IPS-18a (cell line): Measurements from ENCODE around the gene RAB18.
A peak's percentile ranks its signal among the peaks of the same experiment; 100 is the strongest.
"Not testable (repeated sequence)": the region's sequence is repeated elsewhere in the genome, so short reads cannot be mapped to it uniquely, and the experiment has no call there.

Experiments used
- H3K27ac ChIP-seq: one replicate; pipeline ENCODE4 v1.5.1; 2013; ENCODE audit warnings: low read length
- H3K27me3 ChIP-seq: one replicate; pipeline ENCODE4 v1.6.1; 2013; ENCODE audit warnings: mild to moderate bottlenecking, low read length; ENCODE audit not compliant: control insufficient read depth, insufficient read depth
- H3K36me3 ChIP-seq: one replicate; pipeline ENCODE4 v1.6.1; 2013; ENCODE audit warnings: low read depth, low read length; ENCODE audit not compliant: control insufficient read depth
- H3K4me1 ChIP-seq: one replicate; pipeline ENCODE4 v1.6.1; 2013; ENCODE audit warnings: low read depth, low read length; ENCODE audit not compliant: control insufficient read depth
- H3K4me3 ChIP-seq: one replicate; pipeline ENCODE4 v1.5.1; 2013; ENCODE audit warnings: low read length
- H3K9ac ChIP-seq: one replicate; pipeline ENCODE4 v1.6.1; 2013; ENCODE audit warnings: mild to moderate bottlenecking, low read length, moderate library complexity
- H3K9me3 ChIP-seq: one replicate; pipeline ENCODE4 v1.6.1; 2013; ENCODE audit warnings: low read depth, low read length; ENCODE audit not compliant: control insufficient read depth

RAB18 gene

DNA sequence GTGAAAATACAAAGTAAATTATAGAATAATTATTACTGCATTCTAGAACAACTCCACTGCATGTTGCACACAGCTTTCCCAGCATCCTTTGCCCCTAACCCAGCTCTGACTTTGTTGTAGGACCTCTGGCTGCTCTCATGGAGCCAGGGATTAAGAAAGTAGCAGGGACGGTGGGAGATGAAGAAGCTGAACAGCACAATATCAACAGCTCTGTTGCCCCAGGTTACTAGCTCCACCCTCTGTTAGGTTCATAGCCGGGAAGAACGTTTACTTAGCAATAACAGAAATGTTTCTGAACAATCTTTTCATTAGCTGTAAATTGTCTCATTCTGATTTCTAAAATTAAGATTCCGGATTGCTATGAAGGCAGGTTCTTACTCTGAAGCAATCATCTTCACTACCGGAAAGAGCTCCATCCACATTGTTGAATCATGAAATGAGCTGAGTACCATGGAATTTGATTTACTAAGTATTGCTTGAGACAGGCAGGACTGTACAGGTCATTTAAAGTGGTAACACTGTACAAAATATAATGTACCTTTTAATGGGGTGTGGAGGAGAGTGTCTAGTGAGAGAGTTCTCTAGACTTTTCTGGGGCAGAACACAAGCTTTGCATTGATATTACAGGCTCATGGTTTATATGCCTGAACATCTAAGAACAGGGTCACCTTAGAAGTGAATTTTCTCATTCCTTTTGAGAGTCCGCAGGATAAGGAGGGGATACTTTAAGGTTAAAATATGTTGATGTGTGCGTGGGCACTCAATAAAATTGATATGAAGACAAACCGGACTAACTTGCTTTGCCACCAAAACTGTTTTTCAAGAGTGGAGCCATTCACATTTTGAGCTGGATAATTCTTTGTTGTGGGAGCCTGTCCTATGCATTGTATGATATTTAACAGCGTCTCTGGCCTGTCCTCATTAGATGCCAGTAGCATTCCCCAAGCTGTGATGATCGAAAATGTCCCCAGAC, 20.8 kb upstream of the RAB18 start:
- Histone ChIP-seq H3K4me3 (no peak overlapping the region), H3K9me3 (no peaks in the 10 kb centered on the region), H3K27ac (no peak overlapping the region)

DNA sequence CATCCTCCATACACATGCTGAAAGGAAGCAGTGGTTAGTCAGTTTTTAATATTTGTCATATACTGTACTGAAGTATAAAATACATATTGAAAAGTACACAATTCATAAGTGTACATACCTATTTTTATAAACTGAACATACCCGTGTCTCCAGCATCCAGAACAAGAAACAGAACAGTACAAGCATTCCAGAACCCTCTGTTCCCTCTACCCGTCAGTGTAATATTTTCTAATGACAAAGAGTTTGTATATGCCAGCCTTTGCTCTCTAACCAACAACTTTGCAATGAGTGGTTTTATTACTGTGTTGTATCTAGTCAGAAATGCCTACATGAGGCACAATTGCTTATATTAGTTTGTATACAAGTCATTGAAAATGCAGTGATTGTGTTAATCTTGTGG, 18.7 kb upstream of the RAB18 start:
- no peaks in the 10 kb centered on the region for H3K27me3 ChIP-seq
- H3K9me3 ChIP-seq = no peaks in the 10 kb centered on the region
- H3K4me1 ChIP-seq = no peaks in the 10 kb centered on the region
- H3K4me3 ChIP-seq = no peak overlapping the region
- H3K36me3 ChIP-seq = no peaks in the 10 kb centered on the region
- H3K27ac ChIP-seq = no peak overlapping the region
- H3K9ac ChIP-seq = no peak overlapping the region

More for the DNA sequence above, 20.8 kb upstream of the RAB18 start:
- Histone ChIP-seq H3K4me1 (no peaks in the 10 kb centered on the region), H3K27me3 (no peaks in the 10 kb centered on the region), H3K36me3 (no peaks in the 10 kb centered on the region), H3K9ac (no peak overlapping the region)

DNA sequence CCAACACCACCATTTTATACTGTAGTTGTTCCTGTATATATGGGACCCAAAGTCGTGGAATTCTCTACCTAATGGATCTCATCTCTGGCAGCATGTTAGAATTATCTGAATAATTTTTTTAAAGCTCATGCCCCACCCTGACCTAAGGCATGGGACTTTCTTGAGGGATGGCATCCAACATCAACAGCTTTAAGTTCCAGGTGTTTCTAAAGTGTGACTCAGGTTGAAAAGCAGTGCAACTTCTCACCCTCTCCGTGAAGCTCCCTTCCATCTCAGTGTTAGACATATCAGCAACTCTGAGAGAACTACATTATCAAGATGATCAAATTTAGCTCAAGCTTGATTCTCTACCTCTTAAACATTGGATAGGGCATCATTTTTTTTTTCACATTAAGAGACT, 18.1 kb upstream of the RAB18 start:
- no peak overlapping the region for H3K9ac ChIP-seq
- H3K4me1 ChIP-seq = no peaks in the 10 kb centered on the region
- H3K27me3 ChIP-seq = no peaks in the 10 kb centered on the region
- no peak overlapping the region for H3K27ac ChIP-seq
- H3K4me3 ChIP-seq = no peak overlapping the region
- H3K9me3 ChIP-seq = peaks cover 4% of the 10 kb centered on the region
- H3K36me3 ChIP-seq = no peaks in the 10 kb centered on the region

DNA sequence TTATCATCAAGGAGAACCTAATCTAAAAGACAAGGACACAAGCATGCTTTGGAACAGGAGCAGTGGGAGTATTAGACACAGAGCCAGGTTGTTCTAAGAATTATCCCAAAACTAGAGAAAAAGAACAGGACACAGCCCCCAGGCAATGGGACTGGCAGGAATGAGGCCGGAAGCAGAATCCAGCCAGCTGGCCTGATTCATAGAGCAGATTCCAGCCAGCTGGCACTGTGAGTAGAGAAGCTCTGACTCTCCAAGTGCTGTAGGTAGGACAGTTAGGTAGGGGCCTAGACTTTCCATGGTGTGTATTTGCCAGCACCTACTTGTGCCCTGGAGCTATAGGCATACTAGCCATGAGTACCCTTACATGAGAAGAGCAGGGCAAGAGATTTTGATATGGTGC, 13.3 kb upstream of the RAB18 start:
- H3K4me3 ChIP-seq = no peak overlapping the region
- peaks cover 4% of the 10 kb centered on the region for H3K9me3 ChIP-seq
- H3K27me3 ChIP-seq = no peaks in the 10 kb centered on the region
- H3K9ac ChIP-seq = no peak overlapping the region
- H3K4me1 ChIP-seq = no peaks in the 10 kb centered on the region
- H3K36me3 ChIP-seq = no peaks in the 10 kb centered on the region
- no peak overlapping the region for H3K27ac ChIP-seq

DNA sequence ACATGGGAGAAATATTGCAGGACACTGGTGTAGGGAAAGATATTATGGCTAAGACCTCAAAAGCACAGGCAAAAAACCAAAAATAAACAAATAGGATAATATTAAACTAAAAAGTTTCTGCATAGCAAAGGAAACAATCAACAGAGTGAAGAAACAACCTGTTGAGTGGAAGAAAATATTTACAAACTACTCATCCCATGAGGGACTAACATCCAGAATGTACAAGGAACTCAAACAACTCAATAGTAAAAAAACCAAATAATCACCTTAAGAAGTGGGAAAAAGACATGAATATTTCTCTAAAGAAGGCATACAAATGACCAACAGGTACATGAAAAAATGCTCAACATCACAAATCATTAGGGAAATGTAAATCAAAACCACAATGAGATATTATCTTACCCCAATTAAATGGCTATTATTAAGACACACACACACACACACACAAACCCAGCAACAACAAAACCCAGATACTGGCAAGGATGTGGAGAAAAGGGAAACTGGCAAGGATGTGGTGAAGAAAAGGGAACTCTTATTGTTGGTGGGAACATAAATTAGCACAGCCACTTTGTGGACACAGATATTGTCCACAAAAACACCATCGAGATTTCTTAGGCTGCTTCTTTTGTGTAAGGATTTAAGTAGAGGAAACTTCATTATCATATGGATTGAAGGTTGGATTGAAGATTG, 9.8 kb upstream of the RAB18 start:
- no peak overlapping the region for H3K9ac ChIP-seq
- no peak overlapping the region for H3K27ac ChIP-seq
- H3K9me3 ChIP-seq = peaks cover 4% of the 10 kb centered on the region
- no peaks in the 10 kb centered on the region for H3K36me3 ChIP-seq
- no peak overlapping the region for H3K4me3 ChIP-seq
- no peaks in the 10 kb centered on the region for H3K4me1 ChIP-seq
- no peaks in the 10 kb centered on the region for H3K27me3 ChIP-seq

DNA sequence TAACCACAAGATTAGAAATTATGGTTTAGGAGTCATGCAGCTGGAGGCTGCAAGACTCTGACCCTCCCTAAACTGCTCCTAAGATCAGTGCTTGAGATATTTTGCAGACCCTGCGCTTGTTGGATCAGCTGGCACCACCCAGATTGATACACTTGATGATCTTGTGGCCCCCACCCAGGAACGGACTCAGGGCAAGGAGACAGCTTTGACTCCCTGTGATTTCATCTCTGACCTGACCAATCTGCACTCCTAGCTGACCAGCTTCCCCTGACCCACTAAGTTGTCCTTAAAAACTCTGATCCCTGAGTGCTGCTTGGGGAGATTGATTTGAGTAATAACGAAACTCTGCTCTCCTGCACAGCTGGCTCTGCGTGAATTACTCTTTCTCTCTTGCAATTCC, 8.0 kb upstream of the RAB18 start:
- Histone ChIP-seq H3K27me3 (no peaks in the 10 kb centered on the region), H3K4me3 (no peak overlapping the region), H3K27ac (no peak overlapping the region), H3K9me3 (no peaks in the 10 kb centered on the region), H3K36me3 (no peaks in the 10 kb centered on the region), H3K4me1 (no peaks in the 10 kb centered on the region), H3K9ac (no peak overlapping the region)

DNA sequence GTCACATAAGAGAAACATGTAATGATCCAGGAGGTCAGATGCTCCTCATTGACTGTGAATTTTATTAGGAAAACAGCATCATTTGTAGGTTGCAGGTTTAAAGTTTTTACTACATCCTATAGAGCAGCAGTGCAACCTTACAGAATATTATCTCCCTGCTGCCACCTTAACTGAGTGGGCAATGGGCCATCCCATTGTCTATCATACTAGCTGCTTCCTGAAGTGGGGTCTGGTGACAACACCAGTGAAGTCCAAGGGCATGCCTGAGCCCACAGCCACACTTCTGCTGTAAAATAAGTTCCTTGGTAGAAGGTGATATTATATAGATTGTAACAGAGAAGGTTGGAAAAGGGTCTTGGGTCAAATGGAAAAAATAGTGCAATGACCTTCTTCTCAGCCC, 4.0 kb upstream of the RAB18 start:
- Histone ChIP-seq H3K27ac (no peak overlapping the region), H3K27me3 (no peaks in the 10 kb centered on the region), H3K9me3 (no peaks in the 10 kb centered on the region), H3K4me1 (no peaks in the 10 kb centered on the region), H3K36me3 (no peaks in the 10 kb centered on the region), H3K4me3 (no peak overlapping the region), H3K9ac (no peak overlapping the region)

DNA sequence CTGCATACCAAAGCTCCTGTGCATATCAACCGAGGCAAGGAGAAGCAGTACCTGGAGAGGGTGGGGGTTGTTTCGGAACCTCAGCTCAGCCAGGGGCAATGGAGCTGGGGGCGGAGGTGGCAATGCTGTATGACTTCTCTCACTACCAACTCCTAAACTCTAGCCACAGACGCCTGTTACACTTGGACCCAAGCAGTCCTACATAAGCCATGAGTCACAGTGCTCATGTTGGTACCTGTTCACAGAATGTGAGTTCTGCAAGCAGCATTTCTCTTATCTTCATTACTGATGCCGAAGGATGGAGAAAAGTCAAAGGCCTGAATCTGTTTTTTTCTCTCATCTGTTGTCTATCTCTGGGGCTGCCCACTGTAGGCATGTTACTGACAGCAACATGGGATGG, 3.2 kb upstream of the RAB18 start:
- Histone ChIP-seq H3K4me1 (no peaks in the 10 kb centered on the region), H3K9me3 (no peaks in the 10 kb centered on the region), H3K9ac (no peak overlapping the region), H3K36me3 (no peaks in the 10 kb centered on the region), H3K27ac (no peak overlapping the region), H3K27me3 (no peaks in the 10 kb centered on the region), H3K4me3 (no peak overlapping the region)

DNA sequence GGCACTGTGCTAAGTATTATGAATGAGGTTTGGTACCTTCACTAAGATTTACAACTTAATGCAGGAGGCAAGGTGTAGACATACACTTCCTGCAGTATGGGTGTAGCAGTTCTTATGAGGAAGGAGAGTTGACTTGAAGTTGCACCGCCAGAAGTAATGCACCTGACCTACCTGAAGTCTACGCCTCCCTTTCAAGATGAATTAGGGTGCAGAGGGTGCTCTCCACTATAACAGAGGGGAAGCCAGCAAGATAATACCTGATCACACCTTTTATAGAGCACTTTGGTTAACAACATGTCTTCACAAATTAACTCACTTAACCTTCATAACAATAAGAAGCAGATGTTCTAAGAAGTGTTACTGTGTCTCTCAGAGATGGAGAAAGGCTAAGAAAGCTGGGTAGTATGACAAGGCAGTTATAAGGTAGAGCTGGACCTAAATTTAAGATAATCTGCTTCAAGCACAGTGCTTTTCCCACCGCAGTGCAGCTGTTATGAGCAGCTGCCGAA, 552 bp upstream of the RAB18 start:
- H3K4me1 ChIP-seq = no peaks in the 10 kb centered on the region
- H3K9me3 ChIP-seq = no peaks in the 10 kb centered on the region
- H3K27me3 ChIP-seq = no peaks in the 10 kb centered on the region
- peak overlapping the region; percentile 76 for H3K4me3 ChIP-seq
- H3K9ac ChIP-seq = no peak overlapping the region
- H3K27ac ChIP-seq = no peak overlapping the region
- H3K36me3 ChIP-seq = no peaks in the 10 kb centered on the region

DNA sequence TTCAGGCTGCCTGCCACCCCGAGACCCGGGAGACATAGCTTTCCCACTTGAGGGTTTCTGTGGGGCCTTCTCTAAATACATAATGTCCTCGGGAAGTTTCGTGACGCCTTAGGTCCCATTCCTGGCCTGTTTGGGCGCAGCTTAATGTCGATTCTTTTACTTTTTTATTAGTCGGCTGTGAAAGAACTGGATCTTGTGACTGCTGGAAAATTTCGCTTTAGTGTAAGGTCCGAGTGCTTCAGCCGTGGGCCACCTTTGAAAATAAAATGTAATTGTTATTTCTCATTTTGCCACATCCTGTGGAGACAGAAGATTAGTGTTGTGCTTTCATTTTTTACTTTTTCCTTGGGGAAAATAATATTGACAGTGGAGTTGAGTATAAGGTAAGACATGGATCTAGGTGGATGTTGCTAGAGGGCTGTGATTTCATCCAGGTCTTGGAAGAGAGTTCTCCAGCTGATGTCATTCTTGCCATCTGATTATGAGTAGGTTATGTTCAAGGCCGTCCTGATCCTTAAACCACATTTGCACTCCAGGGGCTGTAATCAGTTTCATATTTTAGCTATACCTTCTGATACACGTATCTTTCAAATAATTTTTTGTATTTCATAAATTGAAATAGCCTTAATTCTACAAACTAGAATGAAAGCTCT, 830 bp downstream of the RAB18 start:
- H3K9me3 ChIP-seq = no peaks in the 10 kb centered on the region
- no peaks in the 10 kb centered on the region for H3K4me1 ChIP-seq
- no peak overlapping the region for H3K27ac ChIP-seq

DNA sequence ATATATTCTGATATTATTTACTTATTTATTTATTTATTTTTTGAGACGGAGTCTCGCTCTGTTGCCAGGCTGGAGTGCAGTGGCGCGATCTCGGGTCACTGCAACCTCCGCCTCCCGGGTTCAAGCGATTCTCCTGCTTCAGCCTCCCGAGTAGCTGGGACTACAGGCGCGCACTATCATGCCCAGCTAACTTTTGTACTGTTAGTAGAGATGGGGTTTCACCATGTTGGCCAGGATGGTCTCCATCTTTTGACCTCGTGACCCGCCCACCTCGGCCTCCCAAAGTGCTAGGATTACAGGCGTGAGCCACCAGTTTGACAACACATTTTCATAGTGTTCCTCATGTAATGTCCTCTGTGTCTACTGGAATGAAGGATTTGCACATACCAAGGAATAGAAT, 1.4 kb downstream of the RAB18 start:
- H3K4me3 ChIP-seq, H3K27ac ChIP-seq, H3K27me3 ChIP-seq, H3K9ac ChIP-seq, H3K4me1 ChIP-seq, H3K36me3 ChIP-seq, H3K9me3 ChIP-seq: not testable (repeated sequence)

More for the DNA sequence above, 830 bp downstream of the RAB18 start:
- Histone ChIP-seq H3K4me3 (peak overlapping the region; percentile 76), H3K27me3 (no peaks in the 10 kb centered on the region), H3K9ac (peak overlapping the region; percentile 62), H3K36me3 (peaks cover under 1% of the 10 kb centered on the region)
